Hepatocyte (in vitro differentiated cells): ENCODE measurements around the gene CABYR.

Experiments used
- EZH2 ChIP-seq: fragments of 200-600 bp; sonication (generic); IDR thresholded peaks from 2 replicates; pipeline ENCODE4 v1.6.1; 2016; ENCODE audit warnings: antibody characterized with exemption, mild to moderate bottlenecking, borderline replicate concordance
- TF ChIP-seq, protein P1 (sequence below): fragments of 200-600 bp; sonication (generic); IDR thresholded peaks from 2 replicates; pipeline ENCODE4 v1.5.1; 2016; ENCODE audit warnings: antibody characterized with exemption, mild to moderate bottlenecking; ENCODE audit not compliant: poor library complexity

DNA sequence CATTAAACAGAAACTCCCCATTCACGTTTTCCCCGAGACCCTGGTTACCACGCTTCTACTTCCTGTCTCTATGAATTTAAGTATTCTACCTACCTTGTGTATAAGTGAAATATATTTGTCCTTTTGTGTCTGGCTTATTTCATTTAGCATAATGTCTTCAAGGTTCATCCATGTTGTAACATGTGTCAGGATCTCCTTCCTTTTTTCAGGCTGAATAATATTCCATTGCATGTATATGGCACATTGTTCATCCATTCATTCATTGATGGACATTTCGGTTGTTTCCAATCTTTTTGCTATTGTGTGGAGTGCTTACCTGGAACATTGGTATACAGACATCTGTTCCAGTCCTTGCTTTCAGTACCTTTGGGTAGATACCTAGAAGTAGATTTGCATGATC is 18.2 kb upstream of the CABYR start:
- TF ChIP-seq, protein P1, sequence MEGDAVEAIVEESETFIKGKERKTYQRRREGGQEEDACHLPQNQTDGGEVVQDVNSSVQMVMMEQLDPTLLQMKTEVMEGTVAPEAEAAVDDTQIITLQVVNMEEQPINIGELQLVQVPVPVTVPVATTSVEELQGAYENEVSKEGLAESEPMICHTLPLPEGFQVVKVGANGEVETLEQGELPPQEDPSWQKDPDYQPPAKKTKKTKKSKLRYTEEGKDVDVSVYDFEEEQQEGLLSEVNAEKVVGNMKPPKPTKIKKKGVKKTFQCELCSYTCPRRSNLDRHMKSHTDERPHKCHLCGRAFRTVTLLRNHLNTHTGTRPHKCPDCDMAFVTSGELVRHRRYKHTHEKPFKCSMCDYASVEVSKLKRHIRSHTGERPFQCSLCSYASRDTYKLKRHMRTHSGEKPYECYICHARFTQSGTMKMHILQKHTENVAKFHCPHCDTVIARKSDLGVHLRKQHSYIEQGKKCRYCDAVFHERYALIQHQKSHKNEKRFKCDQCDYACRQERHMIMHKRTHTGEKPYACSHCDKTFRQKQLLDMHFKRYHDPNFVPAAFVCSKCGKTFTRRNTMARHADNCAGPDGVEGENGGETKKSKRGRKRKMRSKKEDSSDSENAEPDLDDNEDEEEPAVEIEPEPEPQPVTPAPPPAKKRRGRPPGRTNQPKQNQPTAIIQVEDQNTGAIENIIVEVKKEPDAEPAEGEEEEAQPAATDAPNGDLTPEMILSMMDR: no peak
- no peak for TF ChIP-seq EZH2
